Measurements from ENCODE around the gene MEMO1. TPM values are rescaled to one million over a fixed set of nuclear protein-coding genes. Genes with fewer than 3 reads are reported as not detected.

The MEMO1 gene
- total and polyA plus RNA-seq, 9 of the 15 experiments (the other 6 are each of a cell fraction or from before 2014, with no cell fraction given), result 22.1 to 87.7 (median 61.2) TPM

DNA sequence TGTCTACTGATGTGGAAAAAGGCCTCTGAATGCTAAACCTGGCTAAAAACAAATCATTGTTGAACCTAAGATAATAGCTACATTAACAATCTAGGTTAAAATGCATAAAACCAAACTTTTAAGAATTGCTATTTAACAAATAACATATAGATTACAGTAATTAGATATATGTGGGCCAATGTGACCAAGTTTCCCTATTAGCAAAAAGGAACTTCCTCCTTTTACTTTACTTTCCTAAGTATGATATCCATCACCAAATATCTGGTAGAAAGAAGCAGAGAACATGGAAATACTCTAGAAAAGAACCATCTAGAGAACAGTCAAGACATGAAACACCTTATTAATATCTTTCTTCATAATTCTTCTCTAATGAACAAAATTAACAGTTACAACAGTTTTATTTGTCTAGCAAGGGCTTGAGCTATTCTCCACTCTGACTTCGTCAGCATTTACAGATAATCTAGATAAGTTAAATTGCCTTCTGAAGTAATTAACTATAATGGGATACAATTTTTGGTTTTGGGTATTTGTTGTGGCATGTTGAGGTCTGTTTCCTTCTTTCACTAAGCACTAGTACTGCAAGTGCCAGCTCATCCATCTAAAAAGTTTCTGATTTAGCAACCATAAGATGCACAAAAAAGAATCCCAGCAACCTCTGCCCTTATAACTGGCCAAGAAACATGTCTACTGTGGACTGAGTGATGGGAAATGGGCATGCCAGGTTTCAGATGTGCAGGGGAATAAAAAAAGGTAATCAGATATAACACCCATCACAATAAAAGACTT lies 53.3 kb downstream of the MEMO1 start:
- ChIA-PET POLR2A (no interaction called here), CTCF (ENCODE audit: low intra/inter-chr PET ratio) (no interaction called here)
- Histone ChIP-seq H3K4me2 (ENCODE audit: insufficient read depth, low read length) (no peak overlapping the region), H3K9ac (ENCODE audit: insufficient read depth in 1 of 2, low read depth in 2 of 2, low read length in 2 of 2) (no peak overlapping the region), H3K9me3 (replicated peaks; ENCODE audit: control insufficient read depth, insufficient read depth, low read depth, low read length) (no peaks in the 10 kb centered on the region), H3K4me1 (replicated peaks in 1 of 2; ENCODE audit: control insufficient read depth in 2 of 2, insufficient read depth in 2 of 2, low read length in 2 of 2) (peaks cover 0 to 4% of the 10 kb centered on the region in 2 experiments; a peak in 3 of 5 replicates), H3K36me3 (ENCODE audit: control insufficient read depth, insufficient read depth, low read length) (peaks cover 6% of the 10 kb centered on the region; the same call in 2 of the 3 replicates), H3K4me3 (no peak overlapping the region), H4K20me1 (replicated peaks; ENCODE audit: control insufficient read depth, insufficient read depth, low read length) (no peaks in the 10 kb centered on the region), H3K27me3 (ENCODE audit: control insufficient read depth in 2 of 2, insufficient read depth in 2 of 2, low read length in 2 of 2) (no peaks in the 10 kb centered on the region), H3K79me2 (ENCODE audit: control insufficient read depth, insufficient read depth, low read length) (peaks cover 93% of the 10 kb centered on the region), H3K27ac (ENCODE audit: extremely low read depth, low read depth, low read length) (no peak overlapping the region), H3K9me1 (ENCODE audit: control insufficient read depth, insufficient read depth, low read length) (no peaks in the 10 kb centered on the region), H2AFZ (ENCODE audit: low read depth, low read length) (no peak overlapping the region)
- intact Hi-C loops (cut with micrococcal nuclease), result no loop called here
- no peak for FAIRE-seq
- in situ Hi-C loops (cut with MboI), result no loop called here
- 38% methylated on average over 1 of the region's 1 CpG for WGBS (ENCODE audit: insufficient coverage, low coverage, missing lambda C conversion rate)
- no peak for ATAC-seq
- no peak for DNase-seq (ENCODE audit: extremely low read depth in 1 of 4, low spot score in 3 of 4)
- BruUV-seq (replicated peaks), result no TSS peak
- TF ChIP-seq, protein P1, sequence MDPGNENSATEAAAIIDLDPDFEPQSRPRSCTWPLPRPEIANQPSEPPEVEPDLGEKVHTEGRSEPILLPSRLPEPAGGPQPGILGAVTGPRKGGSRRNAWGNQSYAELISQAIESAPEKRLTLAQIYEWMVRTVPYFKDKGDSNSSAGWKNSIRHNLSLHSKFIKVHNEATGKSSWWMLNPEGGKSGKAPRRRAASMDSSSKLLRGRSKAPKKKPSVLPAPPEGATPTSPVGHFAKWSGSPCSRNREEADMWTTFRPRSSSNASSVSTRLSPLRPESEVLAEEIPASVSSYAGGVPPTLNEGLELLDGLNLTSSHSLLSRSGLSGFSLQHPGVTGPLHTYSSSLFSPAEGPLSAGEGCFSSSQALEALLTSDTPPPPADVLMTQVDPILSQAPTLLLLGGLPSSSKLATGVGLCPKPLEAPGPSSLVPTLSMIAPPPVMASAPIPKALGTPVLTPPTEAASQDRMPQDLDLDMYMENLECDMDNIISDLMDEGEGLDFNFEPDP (CRISPR knock-in tag; IDR thresholded peaks at IDR 0.05), result no peak
- TF ChIP-seq POLR2A (conservative IDR thresholded peaks at IDR 0.05), result no peak
- TF ChIP-seq LEF1 (IDR thresholded peaks at IDR 0.05), result no peak
- no peak for TF ChIP-seq SIX5 (IDR thresholded peaks at IDR 0.05; ENCODE audit: borderline replicate concordance in 1 of 2, insufficient read depth in 1 of 2, low read depth in 1 of 2, low read length in 2 of 2)
- no peak for TF ChIP-seq HMGXB4 (CRISPR knock-in tag; IDR thresholded peaks at IDR 0.05)
- no peak for TF ChIP-seq NFATC3 (IDR thresholded peaks at IDR 0.05)
- TF ChIP-seq TCF7 (IDR thresholded peaks at IDR 0.05; ENCODE audit: borderline replicate concordance), result no peak
- TF ChIP-seq STAT6 (CRISPR knock-in tag; IDR thresholded peaks at IDR 0.05), result no peak
- TF ChIP-seq, protein P2, sequence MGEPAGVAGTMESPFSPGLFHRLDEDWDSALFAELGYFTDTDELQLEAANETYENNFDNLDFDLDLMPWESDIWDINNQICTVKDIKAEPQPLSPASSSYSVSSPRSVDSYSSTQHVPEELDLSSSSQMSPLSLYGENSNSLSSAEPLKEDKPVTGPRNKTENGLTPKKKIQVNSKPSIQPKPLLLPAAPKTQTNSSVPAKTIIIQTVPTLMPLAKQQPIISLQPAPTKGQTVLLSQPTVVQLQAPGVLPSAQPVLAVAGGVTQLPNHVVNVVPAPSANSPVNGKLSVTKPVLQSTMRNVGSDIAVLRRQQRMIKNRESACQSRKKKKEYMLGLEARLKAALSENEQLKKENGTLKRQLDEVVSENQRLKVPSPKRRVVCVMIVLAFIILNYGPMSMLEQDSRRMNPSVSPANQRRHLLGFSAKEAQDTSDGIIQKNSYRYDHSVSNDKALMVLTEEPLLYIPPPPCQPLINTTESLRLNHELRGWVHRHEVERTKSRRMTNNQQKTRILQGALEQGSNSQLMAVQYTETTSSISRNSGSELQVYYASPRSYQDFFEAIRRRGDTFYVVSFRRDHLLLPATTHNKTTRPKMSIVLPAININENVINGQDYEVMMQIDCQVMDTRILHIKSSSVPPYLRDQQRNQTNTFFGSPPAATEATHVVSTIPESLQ (CRISPR knock-in tag; IDR thresholded peaks at IDR 0.05), result no peak
- TF ChIP-seq ZNF785 (CRISPR knock-in tag; IDR thresholded peaks at IDR 0.05), result no peak
- no peak for TF ChIP-seq RBM39 (optimal IDR thresholded peaks at IDR 0.05; ENCODE audit: low read depth, low read length)
- TF ChIP-seq XRCC5 (IDR thresholded peaks at IDR 0.05; ENCODE audit: low read depth, low read length), result no peak
- no peak for TF ChIP-seq PTBP1 (IDR thresholded peaks at IDR 0.05; ENCODE audit: low read depth, low read length)
